Ovary (tissue), 3 donors: ENCODE measurements around the gene PTPN13.

Experiments
- EP300 ChIP-seq: sonication (generic); formaldehyde crosslinking; IDR thresholded peaks from one replicate; pipeline ENCODE4 v1.6.1; 2017; ENCODE audit warnings: antibody characterized with exemption
- TF ChIP-seq, protein P1 (sequence below), 3 donors: fragments of 450-650 bp in 2 of 3; fragments of 200-600 bp in 1 of 3; IDR thresholded peaks; one replicate each; pipeline versions ENCODE4 v1.5.1 to v1.8.0; 2016 to 2022; ENCODE audit warnings: antibody characterized with exemption in 3 of 3, mild to moderate bottlenecking in 1 of 3
- donor health status: DM: no; HTN: no; CAD: no.

DNA sequence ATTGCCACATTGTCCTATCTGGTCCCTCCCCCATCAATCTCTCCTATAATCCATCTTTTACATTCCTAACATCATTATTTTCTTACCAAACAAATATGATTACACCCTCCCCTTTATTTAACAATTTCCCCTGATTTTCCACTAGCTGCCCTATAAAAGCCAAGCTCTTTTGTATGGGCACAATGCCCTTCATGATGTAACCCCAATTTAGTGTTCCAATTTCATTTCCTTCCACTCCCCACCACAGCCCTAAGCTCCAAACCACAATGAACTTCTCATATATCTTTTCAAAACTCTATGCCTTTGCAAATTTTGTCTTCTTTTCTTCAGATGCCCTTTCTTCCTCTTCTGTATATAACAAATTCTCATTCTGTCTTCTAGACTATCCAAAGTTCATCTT, 39.5 kb upstream of the PTPN13 start:
- TF ChIP-seq, protein P1, sequence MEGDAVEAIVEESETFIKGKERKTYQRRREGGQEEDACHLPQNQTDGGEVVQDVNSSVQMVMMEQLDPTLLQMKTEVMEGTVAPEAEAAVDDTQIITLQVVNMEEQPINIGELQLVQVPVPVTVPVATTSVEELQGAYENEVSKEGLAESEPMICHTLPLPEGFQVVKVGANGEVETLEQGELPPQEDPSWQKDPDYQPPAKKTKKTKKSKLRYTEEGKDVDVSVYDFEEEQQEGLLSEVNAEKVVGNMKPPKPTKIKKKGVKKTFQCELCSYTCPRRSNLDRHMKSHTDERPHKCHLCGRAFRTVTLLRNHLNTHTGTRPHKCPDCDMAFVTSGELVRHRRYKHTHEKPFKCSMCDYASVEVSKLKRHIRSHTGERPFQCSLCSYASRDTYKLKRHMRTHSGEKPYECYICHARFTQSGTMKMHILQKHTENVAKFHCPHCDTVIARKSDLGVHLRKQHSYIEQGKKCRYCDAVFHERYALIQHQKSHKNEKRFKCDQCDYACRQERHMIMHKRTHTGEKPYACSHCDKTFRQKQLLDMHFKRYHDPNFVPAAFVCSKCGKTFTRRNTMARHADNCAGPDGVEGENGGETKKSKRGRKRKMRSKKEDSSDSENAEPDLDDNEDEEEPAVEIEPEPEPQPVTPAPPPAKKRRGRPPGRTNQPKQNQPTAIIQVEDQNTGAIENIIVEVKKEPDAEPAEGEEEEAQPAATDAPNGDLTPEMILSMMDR (IDR thresholded peaks at IDR 0.05), result no peak
- no peak for TF ChIP-seq EP300
